SK-N-SH (cell line): ENCODE data around the gene GGA2. TPM values are rescaled to one million over a fixed set of nuclear protein-coding genes. Genes with fewer than 3 reads are reported as not detected.

Experiments used
- CTCF ChIA-PET: fragments of 300-600, 350-600 bp; formaldehyde crosslinking; extraction: SDS; loops from one replicate; lab custom pipeline; 2021; lab: Yijun Ruan, JAX
- POLR2A ChIA-PET: fragments of 350-600 bp; sonication (Branson Sonifier 250); formaldehyde crosslinking; extraction: SDS; loops from one replicate; lab custom pipeline; 2020; ENCODE audit warnings: antibody characterized with exemption, inconsistent platforms; lab: Yijun Ruan, JAX
- DNase-seq: peaks from one replicate; pipeline ENCODE4 v3.0.0; 2012
- H2AFZ ChIP-seq: fragments of 200-600 bp; sonication (generic); 2 replicates; pipeline ENCODE4 v1.8.1; 2016; ENCODE audit warnings: antibody characterized with exemption, mild to moderate bottlenecking, low read depth
- H3F3A ChIP-seq: fragments of 200-600 bp; sonication (generic); replicated peaks from 2 replicates; pipeline ENCODE3; 2016; ENCODE audit warnings: antibody characterized with exemption, mild to moderate bottlenecking; ENCODE audit not compliant: insufficient read depth
- H3K27ac ChIP-seq, 2 experiments: fragments of 200-500 bp in 1 of 2; fragments of 200-600 bp in 1 of 2; sonication (Bioruptor generic) in 1 of 2; sonication (generic), shearing (Covaris generic) in 1 of 2; 2 replicates each; pipeline versions ENCODE4 v1.5.1 to v1.6.1; 2014 to 2016; ENCODE audit warnings: low read depth in 2 of 2, inconsistent platforms in 1 of 2, low read length in 1 of 2, mild to moderate bottlenecking in 1 of 2, mixed read lengths in 1 of 2
- H3K27me3 ChIP-seq: fragments of 200-600 bp; sonication (generic), shearing (Covaris generic); 2 replicates; pipeline ENCODE4 v1.6.1; 2016; ENCODE audit warnings: mixed run types; ENCODE audit not compliant: insufficient read depth
- H3K36me3 ChIP-seq, 2 experiments: fragments of 200-500 bp in 1 of 2; fragments of 200-600 bp in 1 of 2; sonication (Bioruptor generic) in 1 of 2; sonication (generic) in 1 of 2; replicated peaks in 1 of 2; 2 replicates each; pipeline versions ENCODE3 to v1.5.1; 2014 to 2016; ENCODE audit warnings: low read length in 1 of 2, mild to moderate bottlenecking in 1 of 2; ENCODE audit not compliant: insufficient read depth in 2 of 2, control insufficient read depth in 1 of 2
- H3K4me1 ChIP-seq, 2 experiments: fragments of 200-500 bp in 1 of 2; fragments of 200-600 bp in 1 of 2; sonication (Bioruptor generic) in 1 of 2; sonication (generic), shearing (Covaris generic) in 1 of 2; 2 replicates each; pipeline versions ENCODE4 v1.5.1 to v1.6.1; 2014 to 2016; ENCODE audit warnings: low read depth in 1 of 2, low read length in 1 of 2, mixed run types in 1 of 2; ENCODE audit not compliant: insufficient read depth in 2 of 2, control insufficient read depth in 1 of 2
- H3K4me2 ChIP-seq: fragments of 200-600 bp; sonication (generic), shearing (Covaris generic); 2 replicates; pipeline ENCODE4 v1.6.1; 2017; ENCODE audit warnings: mixed run types
- H3K4me3 ChIP-seq, 2 experiments: fragments of 200-500 bp in 1 of 2; fragments of 200-600 bp in 1 of 2; sonication (Bioruptor generic) in 1 of 2; sonication (generic), shearing (Covaris generic) in 1 of 2; 2 replicates each; pipeline versions ENCODE4 v1.5.1 to v1.8.1; 2014 to 2016; ENCODE audit warnings: low read depth in 2 of 2, inconsistent platforms in 1 of 2, low read length in 1 of 2, mild to moderate bottlenecking in 1 of 2, mixed read lengths in 1 of 2, moderate library complexity in 1 of 2
- H3K79me2 ChIP-seq: fragments of 200-600 bp; sonication (generic); 2 replicates; pipeline ENCODE4 v1.8.1; 2017; ENCODE audit warnings: mild to moderate bottlenecking; ENCODE audit not compliant: insufficient read depth
- H3K9ac ChIP-seq: fragments of 200-600 bp; sonication (generic); 2 replicates; pipeline ENCODE4 v1.6.1; 2017; ENCODE audit warnings: mixed run types
- H3K9me2 ChIP-seq: fragments of 200-600 bp; sonication (generic); 2 replicates; pipeline ENCODE4 v1.6.1; 2017; ENCODE audit warnings: mixed run types
- H3K9me3 ChIP-seq: fragments of 200-600 bp; sonication (generic); 2 replicates; pipeline ENCODE4 v1.6.1; 2017; ENCODE audit warnings: mixed run types, mild to moderate bottlenecking, moderate library complexity
- H4K20me1 ChIP-seq: fragments of 200-600 bp; sonication (generic); 2 replicates; pipeline ENCODE4 v1.6.1; 2017; ENCODE audit warnings: mild to moderate bottlenecking, mixed run types; ENCODE audit not compliant: insufficient read depth
- ELF1 ChIP-seq: IDR thresholded peaks from 2 replicates; pipeline ENCODE4 v1.4.0; 2012
- EP300 ChIP-seq, 2 experiments: IDR thresholded peaks; 2 replicates each; pipeline versions ENCODE4 v1.4.0 to v1.6.1; 2012; ENCODE audit warnings: borderline replicate concordance in 1 of 2, low read depth in 1 of 2, low read length in 1 of 2
- FOXJ3 ChIP-seq: sonication (generic); formaldehyde crosslinking; IDR thresholded peaks from 2 replicates; pipeline ENCODE4 v1.5.1; 2020; ENCODE audit warnings: mild to moderate bottlenecking, missing genetic modification reagents
- FOXM1 ChIP-seq: IDR thresholded peaks from 2 replicates; pipeline ENCODE4 v1.4.0; 2012; ENCODE audit warnings: low read depth, mild to moderate bottlenecking
- GABPA ChIP-seq: IDR thresholded peaks from 2 replicates; pipeline ENCODE4 v1.4.0; 2012; ENCODE audit warnings: low read depth, mild to moderate bottlenecking
- NFIC ChIP-seq: IDR thresholded peaks from 2 replicates; pipeline ENCODE4 v1.4.0; 2012; ENCODE audit warnings: borderline replicate concordance
- POLR2AphosphoS5 ChIP-seq: IDR thresholded peaks from 2 replicates; pipeline ENCODE4 v1.6.1; 2012; ENCODE audit warnings: low read depth, low read length
- RAD21 ChIP-seq: IDR thresholded peaks from 2 replicates; pipeline ENCODE4 v1.6.1; 2012; ENCODE audit warnings: mild to moderate bottlenecking, low read length
- RFX5 ChIP-seq: IDR thresholded peaks from 2 replicates; pipeline ENCODE4 v1.6.1; 2012; ENCODE audit warnings: mild to moderate bottlenecking, improper control_type of control experiment, low read length
- TAF1 ChIP-seq: IDR thresholded peaks from 2 replicates; pipeline ENCODE4 v1.6.1; 2012; ENCODE audit warnings: low read depth, mild to moderate bottlenecking, low read length, moderate library complexity, borderline replicate concordance
- TCF12 ChIP-seq: IDR thresholded peaks from 2 replicates; pipeline ENCODE4 v1.4.0; 2012
- TEAD4 ChIP-seq: IDR thresholded peaks from 2 replicates; pipeline ENCODE4 v1.4.0; 2012; ENCODE audit warnings: mild to moderate bottlenecking, borderline replicate concordance; ENCODE audit not compliant: insufficient read depth
- WGBS: methylation state at CpG from one replicate; pipeline ENCODE4 v1.1.6; 2017; ENCODE audit warnings: low lambda C conversion rate; 5-methylcytosine and 5-hydroxymethylcytosine counted together
- polyA plus RNA-seq, 3 experiments: library from polyadenylated mRNA; depleted of rRNA; stranded (reverse); fragments of >200 nt; gene quantifications; 2 replicates each; pipeline ENCODE4 v1.2.3, GENCODE V29; 2012
- TF ChIP-seq, protein P1 (sequence below): IDR thresholded peaks from 2 replicates; pipeline ENCODE4 v1.4.0; 2012; ENCODE audit warnings: low read depth, borderline replicate concordance
- TF ChIP-seq, protein P2 (sequence below): fragments of 150-350 bp; IDR thresholded peaks from 2 replicates; pipeline ENCODE4 v1.6.1; 2016; ENCODE audit warnings: mild to moderate bottlenecking, low read depth, low read length
- TF ChIP-seq, protein P3 (sequence below): IDR thresholded peaks from 2 replicates; pipeline ENCODE4 v1.4.0; 2012; ENCODE audit warnings: low read depth, borderline replicate concordance
- TF ChIP-seq, protein P4 (sequence below): IDR thresholded peaks from 2 replicates; pipeline ENCODE4; 2012
- TF ChIP-seq, protein P5 (sequence below): IDR thresholded peaks from 2 replicates; pipeline ENCODE4 v1.4.0; 2012; ENCODE audit warnings: low read depth
- TF ChIP-seq, protein P6 (sequence below): fragments of 200-600 bp; sonication (generic); IDR thresholded peaks from 2 replicates; pipeline ENCODE4 v1.6.1; 2017; ENCODE audit warnings: antibody characterized with exemption, mild to moderate bottlenecking, moderate library complexity

GGA2 gene
- polyA plus RNA-seq, 1 of the 3 experiments (the other 2 are of a cell fraction), result 23.4 TPM

DNA sequence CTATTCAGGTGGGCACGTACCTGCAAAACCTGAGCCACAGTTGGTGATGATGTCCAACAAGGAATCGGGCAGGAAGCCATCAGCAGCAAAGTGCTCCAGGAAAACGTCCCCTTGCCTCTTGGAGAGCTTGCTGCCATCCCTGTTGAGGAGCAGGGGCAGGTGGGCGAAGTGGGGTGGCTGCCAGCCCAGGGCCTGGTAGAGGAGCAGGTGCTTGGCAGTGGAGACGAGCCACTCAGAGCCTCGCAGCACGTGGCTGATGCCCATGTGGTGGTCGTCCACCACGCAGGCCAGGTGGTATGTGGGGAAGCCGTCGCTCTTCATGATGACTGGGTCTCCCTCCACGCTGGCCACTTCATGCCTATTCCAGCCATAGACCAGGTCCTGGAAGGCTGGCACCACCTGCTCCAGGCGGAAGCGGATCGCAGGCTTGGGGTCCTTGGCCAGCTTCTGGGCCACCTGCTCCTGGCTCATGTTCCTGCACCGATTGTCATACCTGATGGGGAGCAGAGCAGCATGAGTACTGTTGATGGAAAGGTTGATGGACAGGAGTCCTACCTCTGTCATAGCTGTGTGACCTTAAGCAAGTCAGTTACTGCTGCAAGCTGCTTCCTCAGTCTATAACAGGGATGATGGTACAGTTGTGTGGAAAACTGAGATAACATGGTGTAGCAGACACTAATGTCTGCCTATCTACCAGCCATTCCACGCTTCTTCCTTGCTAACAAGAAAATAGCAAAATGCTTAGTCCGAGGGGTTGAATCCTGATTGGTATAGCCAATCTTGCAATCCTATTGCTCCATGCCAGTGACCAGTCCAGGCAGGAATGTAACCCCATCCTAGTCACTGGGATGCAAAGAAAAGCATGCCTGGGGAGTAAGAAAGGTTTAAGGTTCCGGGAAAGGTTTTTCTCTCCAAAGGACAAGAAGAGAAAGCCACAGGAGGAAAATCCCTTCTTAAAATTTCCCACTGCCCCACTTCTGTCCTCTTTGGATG lies 24.9 kb upstream of the GGA2 start (continued):
- TF ChIP-seq, protein P1, sequence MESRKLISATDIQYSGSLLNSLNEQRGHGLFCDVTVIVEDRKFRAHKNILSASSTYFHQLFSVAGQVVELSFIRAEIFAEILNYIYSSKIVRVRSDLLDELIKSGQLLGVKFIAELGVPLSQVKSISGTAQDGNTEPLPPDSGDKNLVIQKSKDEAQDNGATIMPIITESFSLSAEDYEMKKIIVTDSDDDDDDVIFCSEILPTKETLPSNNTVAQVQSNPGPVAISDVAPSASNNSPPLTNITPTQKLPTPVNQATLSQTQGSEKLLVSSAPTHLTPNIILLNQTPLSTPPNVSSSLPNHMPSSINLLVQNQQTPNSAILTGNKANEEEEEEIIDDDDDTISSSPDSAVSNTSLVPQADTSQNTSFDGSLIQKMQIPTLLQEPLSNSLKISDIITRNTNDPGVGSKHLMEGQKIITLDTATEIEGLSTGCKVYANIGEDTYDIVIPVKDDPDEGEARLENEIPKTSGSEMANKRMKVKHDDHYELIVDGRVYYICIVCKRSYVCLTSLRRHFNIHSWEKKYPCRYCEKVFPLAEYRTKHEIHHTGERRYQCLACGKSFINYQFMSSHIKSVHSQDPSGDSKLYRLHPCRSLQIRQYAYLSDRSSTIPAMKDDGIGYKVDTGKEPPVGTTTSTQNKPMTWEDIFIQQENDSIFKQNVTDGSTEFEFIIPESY, result no peak
- TF ChIP-seq FOXM1 (no peak), TEAD4 (no peak), POLR2AphosphoS5 (no peak)
- TF ChIP-seq, protein P2, sequence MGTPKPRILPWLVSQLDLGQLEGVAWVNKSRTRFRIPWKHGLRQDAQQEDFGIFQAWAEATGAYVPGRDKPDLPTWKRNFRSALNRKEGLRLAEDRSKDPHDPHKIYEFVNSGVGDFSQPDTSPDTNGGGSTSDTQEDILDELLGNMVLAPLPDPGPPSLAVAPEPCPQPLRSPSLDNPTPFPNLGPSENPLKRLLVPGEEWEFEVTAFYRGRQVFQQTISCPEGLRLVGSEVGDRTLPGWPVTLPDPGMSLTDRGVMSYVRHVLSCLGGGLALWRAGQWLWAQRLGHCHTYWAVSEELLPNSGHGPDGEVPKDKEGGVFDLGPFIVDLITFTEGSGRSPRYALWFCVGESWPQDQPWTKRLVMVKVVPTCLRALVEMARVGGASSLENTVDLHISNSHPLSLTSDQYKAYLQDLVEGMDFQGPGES, result no peak
- TF ChIP-seq, protein P3, sequence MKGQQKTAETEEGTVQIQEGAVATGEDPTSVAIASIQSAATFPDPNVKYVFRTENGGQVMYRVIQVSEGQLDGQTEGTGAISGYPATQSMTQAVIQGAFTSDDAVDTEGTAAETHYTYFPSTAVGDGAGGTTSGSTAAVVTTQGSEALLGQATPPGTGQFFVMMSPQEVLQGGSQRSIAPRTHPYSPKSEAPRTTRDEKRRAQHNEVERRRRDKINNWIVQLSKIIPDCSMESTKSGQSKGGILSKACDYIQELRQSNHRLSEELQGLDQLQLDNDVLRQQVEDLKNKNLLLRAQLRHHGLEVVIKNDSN, result no peak

DNA sequence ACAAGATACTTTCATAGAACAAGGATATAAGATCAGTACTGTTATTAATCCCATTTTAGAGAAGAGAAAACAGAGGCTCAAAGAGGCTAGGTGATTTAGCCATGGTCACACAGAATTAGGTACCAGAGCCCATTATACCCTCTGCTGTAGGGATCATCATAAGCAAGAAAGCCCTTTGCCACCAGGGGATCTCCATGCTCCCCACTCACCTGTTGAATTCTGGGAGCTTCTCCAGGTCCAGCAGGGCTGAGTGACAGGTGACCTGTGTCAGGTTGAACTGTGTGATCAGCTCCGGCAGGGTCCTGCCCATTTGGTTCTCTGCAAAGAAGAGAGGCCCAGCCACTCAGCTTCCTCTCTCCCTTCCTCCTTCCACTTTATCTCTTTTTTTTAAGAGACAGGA lies 22.2 kb upstream of the GGA2 start:
- 100% methylated on average over 1 of the region's 1 CpG for WGBS
- Histone ChIP-seq H3K9me3 (no peaks in the 10 kb centered on the region), H3F3A (no peaks in the 10 kb centered on the region), H3K27ac (no peak overlapping the region), H3K4me3 (no peak overlapping the region), H2AFZ (no peak overlapping the region), H3K79me2 (no peaks in the 10 kb centered on the region), H3K4me2 (no peak overlapping the region), H3K27me3 (no peaks in the 10 kb centered on the region), H3K9ac (no peak overlapping the region), H3K9me2 (no peaks in the 10 kb centered on the region), H3K4me1 (no peaks in the 10 kb centered on the region), H4K20me1 (no peaks in the 10 kb centered on the region), H3K36me3 (peaks cover 37 to 46% of the 10 kb centered on the region in 2 experiments)
- ChIA-PET CTCF (interaction anchor here (1.1 kb wide), 1 partner anchor 10 kb away, joined by 4 read pairs; no protein-coding TSS in a partner anchor), POLR2A (no interaction called here)
- DNase-seq, result no peak
- TF ChIP-seq ELF1, result no peak
- TF ChIP-seq EP300 (IDR thresholded peaks at IDR 0.05; ENCODE audit: borderline replicate concordance in 1 of 2, low read depth in 1 of 2, low read length in 1 of 2), result no peak
- TF ChIP-seq, protein P4, sequence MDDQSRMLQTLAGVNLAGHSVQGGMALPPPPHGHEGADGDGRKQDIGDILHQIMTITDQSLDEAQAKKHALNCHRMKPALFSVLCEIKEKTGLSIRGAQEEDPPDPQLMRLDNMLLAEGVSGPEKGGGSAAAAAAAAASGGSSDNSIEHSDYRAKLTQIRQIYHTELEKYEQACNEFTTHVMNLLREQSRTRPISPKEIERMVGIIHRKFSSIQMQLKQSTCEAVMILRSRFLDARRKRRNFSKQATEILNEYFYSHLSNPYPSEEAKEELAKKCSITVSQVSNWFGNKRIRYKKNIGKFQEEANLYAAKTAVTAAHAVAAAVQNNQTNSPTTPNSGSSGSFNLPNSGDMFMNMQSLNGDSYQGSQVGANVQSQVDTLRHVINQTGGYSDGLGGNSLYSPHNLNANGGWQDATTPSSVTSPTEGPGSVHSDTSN, result no peak
- TF ChIP-seq TCF12, result no peak
- TF ChIP-seq, protein P5, sequence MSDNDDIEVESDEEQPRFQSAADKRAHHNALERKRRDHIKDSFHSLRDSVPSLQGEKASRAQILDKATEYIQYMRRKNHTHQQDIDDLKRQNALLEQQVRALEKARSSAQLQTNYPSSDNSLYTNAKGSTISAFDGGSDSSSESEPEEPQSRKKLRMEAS, result no peak
- TF ChIP-seq NFIC, result no peak
- TF ChIP-seq RAD21, result no peak
- no peak for TF ChIP-seq FOXJ3 (CRISPR knock-in tag)
- TF ChIP-seq, protein P6, sequence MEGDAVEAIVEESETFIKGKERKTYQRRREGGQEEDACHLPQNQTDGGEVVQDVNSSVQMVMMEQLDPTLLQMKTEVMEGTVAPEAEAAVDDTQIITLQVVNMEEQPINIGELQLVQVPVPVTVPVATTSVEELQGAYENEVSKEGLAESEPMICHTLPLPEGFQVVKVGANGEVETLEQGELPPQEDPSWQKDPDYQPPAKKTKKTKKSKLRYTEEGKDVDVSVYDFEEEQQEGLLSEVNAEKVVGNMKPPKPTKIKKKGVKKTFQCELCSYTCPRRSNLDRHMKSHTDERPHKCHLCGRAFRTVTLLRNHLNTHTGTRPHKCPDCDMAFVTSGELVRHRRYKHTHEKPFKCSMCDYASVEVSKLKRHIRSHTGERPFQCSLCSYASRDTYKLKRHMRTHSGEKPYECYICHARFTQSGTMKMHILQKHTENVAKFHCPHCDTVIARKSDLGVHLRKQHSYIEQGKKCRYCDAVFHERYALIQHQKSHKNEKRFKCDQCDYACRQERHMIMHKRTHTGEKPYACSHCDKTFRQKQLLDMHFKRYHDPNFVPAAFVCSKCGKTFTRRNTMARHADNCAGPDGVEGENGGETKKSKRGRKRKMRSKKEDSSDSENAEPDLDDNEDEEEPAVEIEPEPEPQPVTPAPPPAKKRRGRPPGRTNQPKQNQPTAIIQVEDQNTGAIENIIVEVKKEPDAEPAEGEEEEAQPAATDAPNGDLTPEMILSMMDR, result no peak
- no peak for TF ChIP-seq TAF1
- TF ChIP-seq GABPA, result no peak
- TF ChIP-seq RFX5, result no peak
- TF ChIP-seq, protein P1, result no peak
- TF ChIP-seq, protein P3, result no peak
- TF ChIP-seq FOXM1, result no peak
